HCT116 (cell line): ENCODE results near the gene BDH1. TPM values are rescaled to one million over a fixed set of nuclear protein-coding genes. Genes with fewer than 3 reads are reported as not detected.
A peak's percentile ranks its signal among the peaks of the same experiment; 100 is the strongest.

ENCODE experiments used
- ATAC-seq: fragments of 200-7000 bp; cut with Tn5 transposase; 2 replicates; pipeline ENCODE4 v1.9.1; 2020; ENCODE audit warnings: mild to moderate bottlenecking, moderate library complexity
- BruUV-seq: library from RNA; stranded (reverse); fragments of 400-500 nt; replicated peaks from 2 replicates; lab custom pipeline; 2021; lab: Mats Ljungman, UMichigan
- CTCF ChIA-PET: fragments of 300-600 bp; sonication (Branson Sonifier 250); formaldehyde crosslinking; loops from one replicate; lab custom pipeline; 2021; ENCODE audit warnings: antibody characterized with exemption; lab: Charles Lee
- POLR2A ChIA-PET: fragments of 300-600, 350-600 bp; sonication (Branson Sonifier 250); formaldehyde crosslinking; loops from one replicate; lab custom pipeline; 2021; ENCODE audit warnings: antibody characterized with exemption; lab: Charles Lee
- RAD21 ChIA-PET, 2 experiments: fragments of 300-600 bp; sonication (Branson Sonifier 250); formaldehyde crosslinking; loops; one replicate each; lab custom pipeline; 2023; ENCODE audit warnings: low total read pairs in 2 of 2; ENCODE audit not compliant: uncharacterized antibody in 2 of 2, unreplicated experiment in 2 of 2, low non-redundant PET in 1 of 2; lab: Charles Lee
- DNase-seq: peaks from one replicate; pipeline ENCODE4 v3.0.0-alpha.2; 2010; ENCODE audit warnings: low read depth, low spot score
- H2AFZ ChIP-seq: fragments of 200-600 bp; shearing (Covaris generic), sonication (generic); 2 replicates; pipeline ENCODE4 v1.6.1; 2017; ENCODE audit warnings: low read depth, mixed run types, mixed read lengths, antibody characterized with exemption, low read length; ENCODE audit not compliant: poor library complexity, severe bottlenecking
- H3K27ac ChIP-seq: 2 replicates; pipeline ENCODE4 v1.5.1; 2012; ENCODE audit warnings: low read depth, low read length
- H3K27me3 ChIP-seq: fragments of 200-600 bp; sonication (generic); 2 replicates; pipeline ENCODE4 v1.6.1; 2016; ENCODE audit warnings: mixed run types, low read length, mixed read lengths; ENCODE audit not compliant: insufficient read depth
- H3K36me3 ChIP-seq, 2 experiments: fragments of 200-500 bp in 1 of 2; fragments of 200-600 bp in 1 of 2; sonication (Bioruptor generic) in 1 of 2; sonication (generic) in 1 of 2; 2 replicates each; pipeline versions ENCODE4 v1.5.1 to v1.6.1; 2014 to 2016; ENCODE audit warnings: low read length in 2 of 2, inconsistent platforms in 1 of 2, mixed read lengths in 1 of 2, mixed run types in 1 of 2; ENCODE audit not compliant: insufficient read depth in 2 of 2, control insufficient read depth in 1 of 2
- H3K4me1 ChIP-seq, 2 experiments: fragments of 200-600 bp in 1 of 2; sonication (generic) in 1 of 2; 2 replicates each; pipeline versions ENCODE4 v1.5.1 to v1.6.1; 2012 to 2017; ENCODE audit warnings: low read length in 2 of 2, inconsistent platforms in 1 of 2, mild to moderate bottlenecking in 1 of 2, mixed read lengths in 1 of 2, mixed run types in 1 of 2, moderate library complexity in 1 of 2; ENCODE audit not compliant: insufficient read depth in 2 of 2, control insufficient read depth in 1 of 2
- H3K4me2 ChIP-seq: fragments of 200-600 bp; sonication (generic); 2 replicates; pipeline ENCODE4 v1.6.1; 2017; ENCODE audit warnings: mixed run types, low read length, mixed read lengths
- H3K4me3 ChIP-seq, 2 experiments: fragments of 200-600 bp in 1 of 2; sonication (generic) in 1 of 2; replicated peaks in 1 of 2; 2 replicates each; pipeline ENCODE4 v1.5.1; 2011 to 2016; ENCODE audit warnings: low read length in 2 of 2, control low read depth in 1 of 2, low read depth in 1 of 2, mild to moderate bottlenecking in 1 of 2, mixed read lengths in 1 of 2, mixed run types in 1 of 2
- H3K79me2 ChIP-seq: fragments of 200-600 bp; sonication (generic); 2 replicates; pipeline ENCODE4 v1.6.1; 2017; ENCODE audit warnings: mild to moderate bottlenecking, mixed run types, low read length, moderate library complexity, mixed read lengths; ENCODE audit not compliant: insufficient read depth
- H3K9ac ChIP-seq: fragments of 200-600 bp; sonication (generic); 2 replicates; pipeline ENCODE4 v1.6.1; 2016; ENCODE audit warnings: low read length, mixed read lengths
- H3K9me2 ChIP-seq: fragments of 200-600 bp; sonication (generic), shearing (Covaris generic); 2 replicates; pipeline ENCODE4 v1.6.1; 2017; ENCODE audit warnings: mixed run types, mild to moderate bottlenecking, moderate library complexity; ENCODE audit not compliant: insufficient read depth
- H3K9me3 ChIP-seq, 2 experiments: fragments of 200-500 bp in 1 of 2; fragments of 200-600 bp in 1 of 2; sonication (Bioruptor generic) in 1 of 2; sonication (generic) in 1 of 2; 2 replicates each; pipeline ENCODE4 v1.6.1; 2014 to 2017; ENCODE audit warnings: low read length in 2 of 2, mixed read lengths in 2 of 2, inconsistent platforms in 1 of 2, low read depth in 1 of 2, mild to moderate bottlenecking in 1 of 2, mixed run types in 1 of 2, moderate library complexity in 1 of 2; ENCODE audit not compliant: control insufficient read depth in 1 of 2, insufficient read depth in 1 of 2
- H4K20me1 ChIP-seq: fragments of 200-600 bp; sonication (generic), shearing (Covaris generic); 2 replicates; pipeline ENCODE4 v1.6.1; 2017; ENCODE audit warnings: mixed run types, mild to moderate bottlenecking, moderate library complexity; ENCODE audit not compliant: insufficient read depth
- CBX3 ChIP-seq: IDR thresholded peaks from 2 replicates; pipeline ENCODE4 v1.6.1; 2012; ENCODE audit warnings: low read depth
- CEBPB ChIP-seq: IDR thresholded peaks from 2 replicates; pipeline ENCODE4 v1.6.1; 2012; ENCODE audit warnings: low read depth
- EZH2 ChIP-seq: fragments of 200-600 bp; sonication (generic); IDR thresholded peaks from 2 replicates; pipeline ENCODE4 v1.6.1; 2017; ENCODE audit warnings: antibody characterized with exemption, mixed run types
- FOSL1 ChIP-seq: IDR thresholded peaks from 2 replicates; pipeline ENCODE4 v1.6.1; 2012; ENCODE audit warnings: low read depth
- POLR2AphosphoS5 ChIP-seq: IDR thresholded peaks from 2 replicates; pipeline ENCODE4 v1.6.1; 2011; ENCODE audit warnings: mild to moderate bottlenecking, low read depth, low read length, moderate library complexity
- RAD21 ChIP-seq: IDR thresholded peaks from 2 replicates; pipeline ENCODE4 v1.6.1; 2012; ENCODE audit warnings: low read depth, mild to moderate bottlenecking
- SIN3A ChIP-seq: IDR thresholded peaks from 2 replicates; pipeline ENCODE4 v1.6.1; 2012; ENCODE audit warnings: low read depth
- SP1 ChIP-seq: IDR thresholded peaks from 2 replicates; pipeline ENCODE4 v1.6.1; 2012; ENCODE audit warnings: low read depth
- TCF7L2 ChIP-seq: IDR thresholded peaks from 2 replicates; pipeline ENCODE4 v1.7.0; 2011; ENCODE audit warnings: borderline replicate concordance, inconsistent platforms; ENCODE audit not compliant: insufficient read depth, insufficient read length; ENCODE audit errors: extremely low read depth
- ZFX ChIP-seq: fragments of 450-650 bp; IDR thresholded peaks from 2 replicates; pipeline ENCODE4 v1.6.1; 2017
- ZNF274 ChIP-seq: fragments of 200-500 bp; sonication (Bioruptor generic); IDR thresholded peaks from 2 replicates; pipeline ENCODE4 v1.6.1; 2014; ENCODE audit warnings: mild to moderate bottlenecking, low read depth, low read length, inconsistent platforms
- intact Hi-C: fragments of 100-400 bp; cut with micrococcal nuclease; formaldehyde crosslinking; loops from 2 replicates; pipeline ENCODE4 v1.10.0; 2022
- total RNA-seq: library from RNA; stranded (reverse); gene quantifications from one replicate; pipeline ENCODE4 v1.2.1, GENCODE V29; 2021; ENCODE audit not compliant: unreplicated experiment
- TF ChIP-seq, protein P1 (sequence below): IDR thresholded peaks from 2 replicates; pipeline ENCODE4 v1.6.1; 2012
- TF ChIP-seq, protein P2 (sequence below): IDR thresholded peaks from 2 replicates; pipeline ENCODE4 v1.6.1; 2012; ENCODE audit warnings: low read depth
- TF ChIP-seq, protein P3 (sequence below), 3 experiments: fragments of 200-600 bp in 1 of 3; sonication (generic) in 1 of 3; IDR thresholded peaks in 2 of 3; conservative IDR thresholded peaks in 1 of 3; 2 replicates each; pipeline ENCODE4 v1.5.1; 2012 to 2017; ENCODE audit warnings: low read depth in 2 of 3, low read length in 2 of 3, antibody characterized with exemption in 1 of 3, borderline replicate concordance in 1 of 3, control low read depth in 1 of 3, mild to moderate bottlenecking in 1 of 3, mixed read lengths in 1 of 3, mixed run types in 1 of 3, moderate library complexity in 1 of 3; ENCODE audit not compliant: insufficient read depth in 1 of 3

The BDH1 gene
- total RNA-seq, 1 experiment from 2014 or later: 26.6 TPM

DNA sequence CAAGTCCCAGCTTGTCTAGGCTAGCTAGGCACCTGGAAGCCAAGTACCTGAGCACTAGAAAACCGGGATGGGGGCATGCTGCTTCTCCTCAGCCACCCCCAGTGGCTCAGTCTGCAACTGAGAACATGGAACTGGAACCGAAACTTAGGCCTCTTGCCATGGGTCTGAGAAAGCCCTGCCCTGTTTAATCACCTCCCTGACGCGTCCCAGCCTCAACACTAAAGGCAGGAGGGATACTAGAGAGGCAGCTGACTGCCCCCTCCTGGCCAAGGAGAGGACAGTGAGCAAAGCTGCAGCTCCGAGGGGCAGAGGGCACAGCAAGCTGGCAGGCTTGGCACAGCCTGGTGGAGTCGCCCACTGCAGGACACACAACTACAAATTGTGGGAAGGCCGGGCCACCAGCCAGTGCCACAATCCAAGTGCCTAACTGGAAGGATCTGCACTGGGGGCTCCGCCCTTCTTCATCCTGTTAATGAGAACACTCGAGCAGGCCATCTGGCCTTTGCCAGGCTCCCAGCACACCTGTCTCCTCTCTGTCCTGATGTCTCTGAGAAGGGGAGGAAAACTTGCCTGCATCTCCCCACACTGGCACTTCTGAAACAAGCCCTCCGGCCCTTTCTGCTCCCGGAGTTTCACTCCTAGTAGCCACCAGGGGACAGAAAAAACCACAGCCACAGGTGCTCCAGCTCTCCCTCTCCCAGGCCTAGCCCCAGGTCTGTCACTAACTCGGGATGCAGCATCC, 53.7 kb downstream of the BDH1 start:
- peaks cover 0 to 4% of the 10 kb centered on the region in 2 experiments; a peak in 1 of 4 replicates for H3K9me3 ChIP-seq
- H3K4me2 ChIP-seq: peak overlapping the region; percentile 15; the same call in 1 of the 2 replicates
- H3K9ac ChIP-seq: no peak overlapping the region
- intact Hi-C loops: loop anchor here (1.0 kb wide), 1 partner anchor 278 kb away; no protein-coding TSS in a partner anchor
- no TSS peak for BruUV-seq
- no peaks in the 10 kb centered on the region for H3K9me2 ChIP-seq
- ChIA-PET RAD21 (no interaction called here), CTCF (interaction anchor here (0.9 to 2.5 kb wide), 8 partner anchors 9 to 980 kb away, joined by 3 to 27 read pairs (median 4); no protein-coding TSS in a partner anchor), POLR2A (no interaction called here)
- DNase-seq (no peak), ATAC-seq (peak; percentile 74)
- H4K20me1 ChIP-seq: no peaks in the 10 kb centered on the region
- H3K27me3 ChIP-seq: no peaks in the 10 kb centered on the region
- H3K79me2 ChIP-seq: no peaks in the 10 kb centered on the region
- no peak overlapping the region for H2AFZ ChIP-seq
- TF ChIP-seq SP1: no peak
- TF ChIP-seq EZH2: no peak
- TF ChIP-seq, protein P1, sequence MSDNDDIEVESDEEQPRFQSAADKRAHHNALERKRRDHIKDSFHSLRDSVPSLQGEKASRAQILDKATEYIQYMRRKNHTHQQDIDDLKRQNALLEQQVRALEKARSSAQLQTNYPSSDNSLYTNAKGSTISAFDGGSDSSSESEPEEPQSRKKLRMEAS: no peak
- no peak for TF ChIP-seq ZNF274
- TF ChIP-seq TCF7L2: no peak
- TF ChIP-seq, protein P2, sequence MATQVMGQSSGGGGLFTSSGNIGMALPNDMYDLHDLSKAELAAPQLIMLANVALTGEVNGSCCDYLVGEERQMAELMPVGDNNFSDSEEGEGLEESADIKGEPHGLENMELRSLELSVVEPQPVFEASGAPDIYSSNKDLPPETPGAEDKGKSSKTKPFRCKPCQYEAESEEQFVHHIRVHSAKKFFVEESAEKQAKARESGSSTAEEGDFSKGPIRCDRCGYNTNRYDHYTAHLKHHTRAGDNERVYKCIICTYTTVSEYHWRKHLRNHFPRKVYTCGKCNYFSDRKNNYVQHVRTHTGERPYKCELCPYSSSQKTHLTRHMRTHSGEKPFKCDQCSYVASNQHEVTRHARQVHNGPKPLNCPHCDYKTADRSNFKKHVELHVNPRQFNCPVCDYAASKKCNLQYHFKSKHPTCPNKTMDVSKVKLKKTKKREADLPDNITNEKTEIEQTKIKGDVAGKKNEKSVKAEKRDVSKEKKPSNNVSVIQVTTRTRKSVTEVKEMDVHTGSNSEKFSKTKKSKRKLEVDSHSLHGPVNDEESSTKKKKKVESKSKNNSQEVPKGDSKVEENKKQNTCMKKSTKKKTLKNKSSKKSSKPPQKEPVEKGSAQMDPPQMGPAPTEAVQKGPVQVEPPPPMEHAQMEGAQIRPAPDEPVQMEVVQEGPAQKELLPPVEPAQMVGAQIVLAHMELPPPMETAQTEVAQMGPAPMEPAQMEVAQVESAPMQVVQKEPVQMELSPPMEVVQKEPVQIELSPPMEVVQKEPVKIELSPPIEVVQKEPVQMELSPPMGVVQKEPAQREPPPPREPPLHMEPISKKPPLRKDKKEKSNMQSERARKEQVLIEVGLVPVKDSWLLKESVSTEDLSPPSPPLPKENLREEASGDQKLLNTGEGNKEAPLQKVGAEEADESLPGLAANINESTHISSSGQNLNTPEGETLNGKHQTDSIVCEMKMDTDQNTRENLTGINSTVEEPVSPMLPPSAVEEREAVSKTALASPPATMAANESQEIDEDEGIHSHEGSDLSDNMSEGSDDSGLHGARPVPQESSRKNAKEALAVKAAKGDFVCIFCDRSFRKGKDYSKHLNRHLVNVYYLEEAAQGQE: no peak
- peak; percentile 28; the same call in 1 of the 2 replicates for TF ChIP-seq CBX3
- no peak for TF ChIP-seq FOSL1
- TF ChIP-seq, protein P3, sequence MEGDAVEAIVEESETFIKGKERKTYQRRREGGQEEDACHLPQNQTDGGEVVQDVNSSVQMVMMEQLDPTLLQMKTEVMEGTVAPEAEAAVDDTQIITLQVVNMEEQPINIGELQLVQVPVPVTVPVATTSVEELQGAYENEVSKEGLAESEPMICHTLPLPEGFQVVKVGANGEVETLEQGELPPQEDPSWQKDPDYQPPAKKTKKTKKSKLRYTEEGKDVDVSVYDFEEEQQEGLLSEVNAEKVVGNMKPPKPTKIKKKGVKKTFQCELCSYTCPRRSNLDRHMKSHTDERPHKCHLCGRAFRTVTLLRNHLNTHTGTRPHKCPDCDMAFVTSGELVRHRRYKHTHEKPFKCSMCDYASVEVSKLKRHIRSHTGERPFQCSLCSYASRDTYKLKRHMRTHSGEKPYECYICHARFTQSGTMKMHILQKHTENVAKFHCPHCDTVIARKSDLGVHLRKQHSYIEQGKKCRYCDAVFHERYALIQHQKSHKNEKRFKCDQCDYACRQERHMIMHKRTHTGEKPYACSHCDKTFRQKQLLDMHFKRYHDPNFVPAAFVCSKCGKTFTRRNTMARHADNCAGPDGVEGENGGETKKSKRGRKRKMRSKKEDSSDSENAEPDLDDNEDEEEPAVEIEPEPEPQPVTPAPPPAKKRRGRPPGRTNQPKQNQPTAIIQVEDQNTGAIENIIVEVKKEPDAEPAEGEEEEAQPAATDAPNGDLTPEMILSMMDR (IDR thresholded peaks at IDR 0.05 in 2 of 3, conservative IDR thresholded peaks at IDR 0.05 in 1 of 3; ENCODE audit: borderline replicate concordance in 1 of 3, insufficient read depth in 1 of 3, low read depth in 2 of 3, low read length in 2 of 3): peak; percentile 62 to 76 (median 66); a peak in 5 of 6 replicates
- no peak for TF ChIP-seq CEBPB
- TF ChIP-seq POLR2AphosphoS5: no peak
- TF ChIP-seq RAD21: peak; percentile 82
- no peak for TF ChIP-seq ZFX
- no peak for TF ChIP-seq SIN3A
- H3K27ac ChIP-seq: no peak overlapping the region
- no peak overlapping the region for H3K4me3 ChIP-seq
- H3K4me1 ChIP-seq: peaks cover 9 to 30% of the 10 kb centered on the region in 2 experiments; a peak in 3 of 4 replicates
- H3K36me3 ChIP-seq: no peaks in the 10 kb centered on the region
